Gastrocnemius medialis (tissue), 4 donors: ENCODE measurements around the gene VPS26C.

Experiments
- POLR2A ChIP-seq, 2 donors: fragments of 450-650 bp; IDR thresholded peaks; one replicate each; pipeline ENCODE4 v1.6.1; 2017; ENCODE audit warnings: antibody characterized with exemption in 2 of 2, mild to moderate bottlenecking in 2 of 2, moderate library complexity in 2 of 2
- TF ChIP-seq, protein P1 (sequence below), 5 experiments: fragments of 450-650 bp in 3 of 5; fragments of 200-600 bp in 2 of 5; sonication (generic) in 2 of 5; IDR thresholded peaks in 4 of 5; conservative IDR thresholded peaks in 1 of 5; 1 replicate in 4 of 5; 2 replicates in 1 of 5; pipeline ENCODE4 v1.5.1; 2016 to 2019; ENCODE audit warnings: antibody characterized with exemption in 5 of 5, mild to moderate bottlenecking in 3 of 5, moderate library complexity in 3 of 5

DNA sequence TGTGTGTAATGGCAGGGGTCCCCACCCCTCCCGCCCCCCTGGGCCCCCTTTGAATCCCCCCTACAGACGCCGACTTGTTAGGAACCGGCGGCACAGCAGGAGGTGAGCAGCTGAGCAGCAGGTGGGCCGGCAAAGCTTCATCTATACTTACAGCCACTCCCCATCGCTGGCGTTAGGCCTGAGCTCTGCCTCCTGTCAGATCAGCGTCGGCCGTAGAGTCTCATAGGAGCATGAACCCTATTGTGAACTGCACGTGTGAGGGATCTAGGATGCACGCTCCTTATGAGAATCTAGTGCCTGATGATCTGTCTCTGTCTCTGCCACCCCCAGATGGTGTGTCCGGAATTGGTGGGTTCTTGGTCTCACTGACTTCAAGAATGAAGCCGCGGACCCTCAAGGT is 14.9 kb upstream of the VPS26C start:
- TF ChIP-seq, protein P1, sequence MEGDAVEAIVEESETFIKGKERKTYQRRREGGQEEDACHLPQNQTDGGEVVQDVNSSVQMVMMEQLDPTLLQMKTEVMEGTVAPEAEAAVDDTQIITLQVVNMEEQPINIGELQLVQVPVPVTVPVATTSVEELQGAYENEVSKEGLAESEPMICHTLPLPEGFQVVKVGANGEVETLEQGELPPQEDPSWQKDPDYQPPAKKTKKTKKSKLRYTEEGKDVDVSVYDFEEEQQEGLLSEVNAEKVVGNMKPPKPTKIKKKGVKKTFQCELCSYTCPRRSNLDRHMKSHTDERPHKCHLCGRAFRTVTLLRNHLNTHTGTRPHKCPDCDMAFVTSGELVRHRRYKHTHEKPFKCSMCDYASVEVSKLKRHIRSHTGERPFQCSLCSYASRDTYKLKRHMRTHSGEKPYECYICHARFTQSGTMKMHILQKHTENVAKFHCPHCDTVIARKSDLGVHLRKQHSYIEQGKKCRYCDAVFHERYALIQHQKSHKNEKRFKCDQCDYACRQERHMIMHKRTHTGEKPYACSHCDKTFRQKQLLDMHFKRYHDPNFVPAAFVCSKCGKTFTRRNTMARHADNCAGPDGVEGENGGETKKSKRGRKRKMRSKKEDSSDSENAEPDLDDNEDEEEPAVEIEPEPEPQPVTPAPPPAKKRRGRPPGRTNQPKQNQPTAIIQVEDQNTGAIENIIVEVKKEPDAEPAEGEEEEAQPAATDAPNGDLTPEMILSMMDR (IDR thresholded peaks at IDR 0.05 in 4 of 5, conservative IDR thresholded peaks at IDR 0.05 in 1 of 5) = no peak
- no peak for TF ChIP-seq POLR2A (IDR thresholded peaks at IDR 0.05)
